Stimulated activated CD8-positive, alpha-beta memory T cell treated with anti-CD3 and anti-CD28 coated beads, Interleukin-2, amount 100 ng/mL, for 1 hour (primary cell): ENCODE data around the gene ZAP70.
"Not testable (repeated sequence)": the region's sequence is repeated elsewhere in the genome, so short reads cannot be mapped to it uniquely, and the experiment has no call there.

Source experiments
- DNase-seq, 2 donors: peaks; one replicate each; pipeline ENCODE4 v3.0.0-alpha.2; 2020; ENCODE audit warnings: low read depth in 2 of 2

The ZAP70 gene

GRCh38 chr2:97713296-97714083 is at the start of gene ZAP70:
ZAP70 (plus strand) TSS chr2:97713576; CDS start chr2:97724037, 10,461 bp downstream.
- no peak for DNase-seq

GRCh38 chr2:97663626-97663961 is 49.8 kb upstream of the ZAP70 start:
- DNase-seq = no peak

- peak; percentile 95 for DNase-seq
Measured at GRCh38 chr2:97663962-97664635, 49.3 kb upstream of the ZAP70 start, which contains the start of gene ACTR1B. ACTR1B (minus strand) TSS chr2:97664044; CDS start chr2:97663890, 154 bp downstream.

- no peak for DNase-seq
Measured at GRCh38 chr2:97664636-97664970, 48.8 kb upstream of the ZAP70 start.

- DNase-seq = no peak
Measured at GRCh38 chr2:97669448-97669847, 43.9 kb upstream of the ZAP70 start, which contains the start of gene C2orf92. C2orf92 (plus strand) TSS chr2:97669713; CDS start chr2:97669789, 76 bp downstream.

GRCh38 chr2:97670471-97670870 is 42.9 kb upstream of the ZAP70 start:
- DNase-seq = no peak

- DNase-seq = no peak
Measured at GRCh38 chr2:97671526-97671925, 41.9 kb upstream of the ZAP70 start.

- not testable (repeated sequence) for DNase-seq
Measured at GRCh38 chr2:97672606-97673140, 40.7 kb upstream of the ZAP70 start.

- no peak for DNase-seq
Measured at GRCh38 chr2:97673182-97673914, 40.0 kb upstream of the ZAP70 start.

GRCh38 chr2:97673915-97674283 is 39.5 kb upstream of the ZAP70 start:
- no peak for DNase-seq

GRCh38 chr2:97675430-97676113 is 37.8 kb upstream of the ZAP70 start:
- DNase-seq = no peak

GRCh38 chr2:97676620-97677019 is 36.8 kb upstream of the ZAP70 start:
- no peak for DNase-seq

- DNase-seq = no peak
Measured at GRCh38 chr2:97677480-97677879, 35.9 kb upstream of the ZAP70 start.

GRCh38 chr2:97678298-97678697 is 35.1 kb upstream of the ZAP70 start:
- no peak for DNase-seq

GRCh38 chr2:97687235-97687634 is 26.1 kb upstream of the ZAP70 start:
- not testable (repeated sequence) for DNase-seq

- DNase-seq = no peak
Measured at GRCh38 chr2:97688062-97688827, 25.1 kb upstream of the ZAP70 start.

- DNase-seq = no peak
Measured at GRCh38 chr2:97691166-97691565, 22.2 kb upstream of the ZAP70 start.

- no peak for DNase-seq
Measured at GRCh38 chr2:97693476-97693875, 19.9 kb upstream of the ZAP70 start.

GRCh38 chr2:97695744-97696143 is 17.6 kb upstream of the ZAP70 start:
- no peak for DNase-seq

GRCh38 chr2:97697252-97698235 is 15.8 kb upstream of the ZAP70 start:
- peak; percentile 86 to 87 for DNase-seq
